Measurements from ENCODE around the gene NAGS. TPM values are rescaled to one million over a fixed set of nuclear protein-coding genes. Genes with fewer than 3 reads are reported as not detected.
A peak's percentile ranks its signal among the peaks of the same experiment; 100 is the strongest.

The NAGS gene
- total RNA-seq, 1 donor from 2014 or later = 1.0 TPM

DNA sequence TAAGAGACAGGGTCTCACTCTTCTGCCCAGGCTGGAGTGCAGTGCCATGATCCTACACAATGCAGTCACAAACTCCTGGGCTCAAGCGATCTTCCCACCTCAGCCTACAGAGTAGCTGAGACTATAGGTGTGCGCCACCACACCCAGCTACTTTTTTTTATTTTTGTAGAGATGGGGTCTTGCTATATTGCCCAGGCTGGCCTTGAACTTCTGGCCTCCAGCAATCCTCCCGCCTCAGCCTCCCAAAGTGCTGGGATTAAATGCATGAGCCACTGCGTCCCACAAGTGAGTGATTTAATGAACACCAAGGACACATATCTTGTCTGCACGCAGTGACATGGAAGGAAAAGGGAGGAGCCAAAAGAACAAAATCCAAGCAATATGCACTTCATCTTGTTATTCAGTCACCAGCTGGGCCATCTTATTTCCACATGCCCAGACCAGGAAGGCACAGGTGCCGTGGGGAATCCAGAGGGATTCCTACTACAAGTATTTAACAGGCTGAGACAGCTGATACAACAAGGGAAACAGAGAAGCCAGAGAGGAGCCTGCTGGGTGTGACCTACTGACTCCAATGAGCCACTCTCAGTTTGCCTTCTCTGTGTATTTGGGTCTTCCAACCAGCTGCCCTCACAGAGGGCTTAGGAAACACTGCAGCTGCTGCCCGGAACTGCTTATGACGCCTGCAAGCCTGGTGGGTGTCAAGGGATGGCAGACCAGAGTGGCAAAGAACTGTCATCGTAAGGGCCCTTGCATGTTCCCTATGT, 45.1 kb downstream of the NAGS start:
- Mint-ChIP-seq H3K9me3 (ENCODE audit: unreplicated experiment) (no peaks in the 10 kb centered on the region), H3K4me3 (ENCODE audit: unreplicated experiment) (no peak overlapping the region), H3K4me1 (ENCODE audit: low read depth, unreplicated experiment) (peaks cover 3% of the 10 kb centered on the region), H3K36me3 (ENCODE audit: low read depth, unreplicated experiment) (peaks cover 11% of the 10 kb centered on the region), H3K27me3 (ENCODE audit: low read depth, unreplicated experiment) (no peaks in the 10 kb centered on the region), H3K27ac (ENCODE audit: unreplicated experiment) (no peak overlapping the region)
- Histone ChIP-seq H3K4me2 (ENCODE audit: low read length) (no peak overlapping the region), H3K9me3 (ENCODE audit: insufficient read depth, low read depth, low read length) (no peaks in the 10 kb centered on the region), H3K4me1 (ENCODE audit: insufficient read depth, low read length) (peaks cover 2% of the 10 kb centered on the region), H3K36me3 (ENCODE audit: insufficient read depth, low read length) (peaks cover 31% of the 10 kb centered on the region), H2AFZ (ENCODE audit: low read depth, low read length) (no peak overlapping the region), H4K20me1 (ENCODE audit: insufficient read depth, low read length) (peaks cover 74% of the 10 kb centered on the region), H3K79me2 (ENCODE audit: insufficient read depth, low read length) (peaks cover 80% of the 10 kb centered on the region), H3K9ac (ENCODE audit: low read length) (no peak overlapping the region), H3K27ac (ENCODE audit: low read depth, low read length) (no peak overlapping the region), H3K27me3 (ENCODE audit: insufficient read depth, low read length) (no peaks in the 10 kb centered on the region), H3K4me3 (ENCODE audit: insufficient read depth, low read depth, low read length) (no peak overlapping the region)
- no peak for TF ChIP-seq EZH2 (IDR thresholded peaks at IDR 0.05; ENCODE audit: insufficient read depth, low read length)
- TF ChIP-seq, protein P1, sequence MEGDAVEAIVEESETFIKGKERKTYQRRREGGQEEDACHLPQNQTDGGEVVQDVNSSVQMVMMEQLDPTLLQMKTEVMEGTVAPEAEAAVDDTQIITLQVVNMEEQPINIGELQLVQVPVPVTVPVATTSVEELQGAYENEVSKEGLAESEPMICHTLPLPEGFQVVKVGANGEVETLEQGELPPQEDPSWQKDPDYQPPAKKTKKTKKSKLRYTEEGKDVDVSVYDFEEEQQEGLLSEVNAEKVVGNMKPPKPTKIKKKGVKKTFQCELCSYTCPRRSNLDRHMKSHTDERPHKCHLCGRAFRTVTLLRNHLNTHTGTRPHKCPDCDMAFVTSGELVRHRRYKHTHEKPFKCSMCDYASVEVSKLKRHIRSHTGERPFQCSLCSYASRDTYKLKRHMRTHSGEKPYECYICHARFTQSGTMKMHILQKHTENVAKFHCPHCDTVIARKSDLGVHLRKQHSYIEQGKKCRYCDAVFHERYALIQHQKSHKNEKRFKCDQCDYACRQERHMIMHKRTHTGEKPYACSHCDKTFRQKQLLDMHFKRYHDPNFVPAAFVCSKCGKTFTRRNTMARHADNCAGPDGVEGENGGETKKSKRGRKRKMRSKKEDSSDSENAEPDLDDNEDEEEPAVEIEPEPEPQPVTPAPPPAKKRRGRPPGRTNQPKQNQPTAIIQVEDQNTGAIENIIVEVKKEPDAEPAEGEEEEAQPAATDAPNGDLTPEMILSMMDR (IDR thresholded peaks at IDR 0.05; ENCODE audit: insufficient read depth, low read depth, low read length) = no peak
- DNase-seq (ENCODE audit: low read depth) (no peak), FAIRE-seq (no peak)

DNA sequence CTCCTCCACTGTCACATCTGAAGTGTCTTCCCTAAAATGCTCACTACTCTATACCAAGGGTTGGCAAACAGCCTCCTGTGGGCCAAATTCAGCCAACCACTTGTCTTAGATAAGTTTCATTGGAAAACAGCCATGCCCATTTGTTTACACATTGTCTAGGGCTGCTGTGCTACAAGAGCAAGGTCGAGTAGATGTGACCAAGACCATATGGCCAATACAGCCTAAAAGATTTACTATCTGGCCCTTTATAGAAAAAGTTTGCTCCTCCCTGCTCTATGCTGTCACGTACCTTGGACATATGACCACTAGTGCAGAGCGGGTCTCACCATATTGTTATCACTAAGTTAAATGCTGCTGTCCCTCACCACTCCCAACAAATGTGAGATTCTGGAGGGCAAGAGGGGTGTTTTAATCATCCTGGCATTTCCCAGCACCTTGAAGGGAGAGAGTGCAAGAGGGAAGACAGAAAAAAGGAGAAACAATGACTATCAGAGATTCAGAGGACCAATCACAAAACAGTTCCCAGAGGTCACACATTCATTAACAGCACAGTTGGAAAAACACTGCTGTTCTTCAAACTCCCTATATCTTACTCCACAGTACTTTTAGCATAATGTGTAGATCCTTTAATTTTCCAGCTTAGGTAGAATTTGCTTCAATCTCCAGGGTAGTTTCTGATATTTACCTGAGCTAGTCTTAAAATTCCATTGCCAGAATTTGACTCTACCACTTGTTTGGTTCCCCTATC, 48.9 kb downstream of the NAGS start:
- H3K79me2 ChIP-seq (ENCODE audit: insufficient read depth, low read length) = peaks cover 89% of the 10 kb centered on the region
- peak overlapping the region; percentile 35 for H3K4me3 Mint-ChIP-seq (ENCODE audit: unreplicated experiment)
- no peak overlapping the region for H2AFZ ChIP-seq (ENCODE audit: low read depth, low read length)
- FAIRE-seq = no peak
- TF ChIP-seq EZH2 (IDR thresholded peaks at IDR 0.05; ENCODE audit: insufficient read depth, low read length) = no peak
- TF ChIP-seq, protein P1 (IDR thresholded peaks at IDR 0.05; ENCODE audit: insufficient read depth, low read depth, low read length) = no peak
- H3K9me3 Mint-ChIP-seq (ENCODE audit: unreplicated experiment) = no peaks in the 10 kb centered on the region
- H3K36me3 ChIP-seq (ENCODE audit: insufficient read depth, low read length) = peaks cover 23% of the 10 kb centered on the region
- no peaks in the 10 kb centered on the region for H3K4me1 ChIP-seq (ENCODE audit: insufficient read depth, low read length)
- peaks cover 2% of the 10 kb centered on the region for H3K4me1 Mint-ChIP-seq (ENCODE audit: low read depth, unreplicated experiment)
- H4K20me1 ChIP-seq (ENCODE audit: insufficient read depth, low read length) = peaks cover 75% of the 10 kb centered on the region
- no peak overlapping the region for H3K27ac Mint-ChIP-seq (ENCODE audit: unreplicated experiment)
- no peak overlapping the region for H3K4me3 ChIP-seq (ENCODE audit: insufficient read depth, low read depth, low read length)
- H3K27me3 Mint-ChIP-seq (ENCODE audit: low read depth, unreplicated experiment) = no peaks in the 10 kb centered on the region
- H3K36me3 Mint-ChIP-seq (ENCODE audit: low read depth, unreplicated experiment) = peaks cover 11% of the 10 kb centered on the region
- H3K27me3 ChIP-seq (ENCODE audit: insufficient read depth, low read length) = no peaks in the 10 kb centered on the region
- no peak overlapping the region for H3K4me2 ChIP-seq (ENCODE audit: low read length)
- H3K9ac ChIP-seq (ENCODE audit: low read length) = no peak overlapping the region
- DNase-seq (ENCODE audit: low read depth) = no peak
- no peaks in the 10 kb centered on the region for H3K9me3 ChIP-seq (ENCODE audit: insufficient read depth, low read depth, low read length)
- no peak overlapping the region for H3K27ac ChIP-seq (ENCODE audit: low read depth, low read length)

Other genes with a start within 250 kb of the NAGS start
- gene SOST, start 245.8 kb upstream of the NAGS start, total RNA-seq = not detected in 2 replicates
- 63.3 and 71.6 TPM in 2 replicates for gene DUSP3, start 225.6 kb upstream of the NAGS start, total RNA-seq
- 0.16 TPM in 1 of 2 replicates, not detected in the other for gene CFAP97D1, start 224.2 kb upstream of the NAGS start, total RNA-seq
- gene MPP3, start 171.5 kb upstream of the NAGS start, total RNA-seq = 5.9 and 6.5 TPM in 2 replicates
- not detected in 2 replicates for gene CD300LG, start 157.4 kb upstream of the NAGS start, total RNA-seq
- 7.6 and 8.0 TPM in 2 replicates for gene MPP2, start 97.1 kb upstream of the NAGS start, total RNA-seq
- gene PPY, start 62.1 kb upstream of the NAGS start, total RNA-seq = not detected in 2 replicates
- gene PYY, start 50.7 kb upstream of the NAGS start, total RNA-seq = not detected in 2 replicates
- 17.1 and 21.8 TPM in 2 replicates for gene TMEM101, start 10.3 kb downstream of the NAGS start, total RNA-seq
- 77.0 and 90.5 TPM in 2 replicates for gene LSM12, start 62.0 kb downstream of the NAGS start, total RNA-seq
- gene G6PC3, start 66.1 kb downstream of the NAGS start, total RNA-seq = 94.5 and 98.5 TPM in 2 replicates
- 18.7 and 21.6 TPM in 2 replicates for gene HDAC5, start 119.0 kb downstream of the NAGS start, total RNA-seq
- gene HROB, start 137.3 kb downstream of the NAGS start, total RNA-seq = 1.6 and 2.3 TPM in 2 replicates
- gene ASB16, start 166.1 kb downstream of the NAGS start, total RNA-seq = not detected in 2 replicates
- gene TMUB2, start 182.3 kb downstream of the NAGS start, total RNA-seq = 28.2 and 28.8 TPM in 2 replicates
- gene ATXN7L3, start 195.3 kb downstream of the NAGS start, total RNA-seq = 87.0 and 96.0 TPM in 2 replicates
- gene UBTF, start 215.1 kb downstream of the NAGS start, total RNA-seq = 43.2 and 48.0 TPM in 2 replicates

Measured in astrocyte (in vitro differentiated cells and primary cell).